ENCODE measurements around the gene HOXA11.

GRCh38 chr7:27173511-27173955, 11.5 kb downstream of the HOXA11 start:
- TF ChIP-seq TCF4 (CRISPR knock-in tag; IDR thresholded peaks at IDR 0.05; ENCODE audit: borderline replicate concordance) (no peak), PATZ1 (CRISPR knock-in tag; IDR thresholded peaks at IDR 0.05; ENCODE audit: borderline replicate concordance) (no peak), ZC3H10 (CRISPR knock-in tag; IDR thresholded peaks at IDR 0.05) (no peak), ZNF8 (CRISPR knock-in tag; IDR thresholded peaks at IDR 0.05) (no peak), PPARA (CRISPR knock-in tag; IDR thresholded peaks at IDR 0.05; ENCODE audit: borderline replicate concordance) (no peak), ESRRG (CRISPR knock-in tag; IDR thresholded peaks at IDR 0.05) (no peak), GLIS3 (CRISPR knock-in tag; IDR thresholded peaks at IDR 0.05) (no peak), CSDC2 (CRISPR knock-in tag; IDR thresholded peaks at IDR 0.05) (no peak), ISL1 (CRISPR knock-in tag; IDR thresholded peaks at IDR 0.05) (no peak)
- TF ChIP-seq, protein P1, sequence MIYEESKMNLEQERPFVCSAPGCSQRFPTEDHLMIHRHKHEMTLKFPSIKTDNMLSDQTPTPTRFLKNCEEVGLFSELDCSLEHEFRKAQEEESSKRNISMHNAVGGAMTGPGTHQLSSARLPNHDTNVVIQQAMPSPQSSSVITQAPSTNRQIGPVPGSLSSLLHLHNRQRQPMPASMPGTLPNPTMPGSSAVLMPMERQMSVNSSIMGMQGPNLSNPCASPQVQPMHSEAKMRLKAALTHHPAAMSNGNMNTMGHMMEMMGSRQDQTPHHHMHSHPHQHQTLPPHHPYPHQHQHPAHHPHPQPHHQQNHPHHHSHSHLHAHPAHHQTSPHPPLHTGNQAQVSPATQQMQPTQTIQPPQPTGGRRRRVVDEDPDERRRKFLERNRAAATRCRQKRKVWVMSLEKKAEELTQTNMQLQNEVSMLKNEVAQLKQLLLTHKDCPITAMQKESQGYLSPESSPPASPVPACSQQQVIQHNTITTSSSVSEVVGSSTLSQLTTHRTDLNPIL (CRISPR knock-in tag; IDR thresholded peaks at IDR 0.05; ENCODE audit: low read depth), result no peak
- TF ChIP-seq, protein P2, sequence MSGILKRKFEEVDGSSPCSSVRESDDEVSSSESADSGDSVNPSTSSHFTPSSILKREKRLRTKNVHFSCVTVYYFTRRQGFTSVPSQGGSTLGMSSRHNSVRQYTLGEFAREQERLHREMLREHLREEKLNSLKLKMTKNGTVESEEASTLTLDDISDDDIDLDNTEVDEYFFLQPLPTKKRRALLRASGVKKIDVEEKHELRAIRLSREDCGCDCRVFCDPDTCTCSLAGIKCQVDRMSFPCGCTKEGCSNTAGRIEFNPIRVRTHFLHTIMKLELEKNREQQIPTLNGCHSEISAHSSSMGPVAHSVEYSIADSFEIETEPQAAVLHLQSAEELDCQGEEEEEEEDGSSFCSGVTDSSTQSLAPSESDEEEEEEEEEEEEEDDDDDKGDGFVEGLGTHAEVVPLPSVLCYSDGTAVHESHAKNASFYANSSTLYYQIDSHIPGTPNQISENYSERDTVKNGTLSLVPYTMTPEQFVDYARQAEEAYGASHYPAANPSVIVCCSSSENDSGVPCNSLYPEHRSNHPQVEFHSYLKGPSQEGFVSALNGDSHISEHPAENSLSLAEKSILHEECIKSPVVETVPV (CRISPR knock-in tag; IDR thresholded peaks at IDR 0.05), result no peak

All from SK-N-SH treated with all-trans-retinoic acid at 6 μM for 48 hours (cell line).